ENCODE results near the gene FIGNL2. TPM values are rescaled to one million over a fixed set of nuclear protein-coding genes. Genes with fewer than 3 reads are reported as not detected.
A peak's percentile ranks its signal among the peaks of the same experiment; 100 is the strongest.

The FIGNL2 gene
- total and polyA plus RNA-seq, 2 experiments from 2014 or later = 1.1 to 5.2 TPM

- H3K4me3 ChIP-seq = no peak overlapping the region
- H4K20me1 ChIP-seq (replicated peaks; ENCODE audit: insufficient read depth) = peaks cover 4% of the 10 kb centered on the region; the same call in 1 of the 2 replicates
- Mint-ChIP-seq H3K36me3 (ENCODE audit: low read depth) (no peaks in the 10 kb centered on the region; the same call in 2 of the 3 replicates), H3K4me3 (no peak overlapping the region), H3K9me3 (no peaks in the 10 kb centered on the region; the same call in 1 of the 3 replicates), H3K27me3 (ENCODE audit: insufficient read depth, low read depth, poor library complexity) (peaks cover 30% of the 10 kb centered on the region), H3K27ac (no peak overlapping the region), H3K4me1 (peaks cover 62% of the 10 kb centered on the region)
- peaks cover 19% of the 10 kb centered on the region; the same call in 1 of the 2 replicates for H3K27me3 ChIP-seq (ENCODE audit: insufficient read depth)
- peak overlapping the region; percentile 10; the same call in 1 of the 2 replicates for H3K4me2 ChIP-seq
- H3F3A ChIP-seq (replicated peaks; ENCODE audit: low read depth) = 0 out of 2 replicates have a peak, but pooled peaks cover 3% of the 10 kb centered on the region
- H2AFZ ChIP-seq = no peak overlapping the region
- ATAC-seq = no peak; the same call in 2 of the 3 replicates
- TF ChIP-seq EZH2phosphoT487 (IDR thresholded peaks at IDR 0.05; ENCODE audit: unreplicated experiment) (no peak), ZNF331 (CRISPR knock-in tag; IDR thresholded peaks at IDR 0.05; ENCODE audit: low read depth) (no peak), NANOG (IDR thresholded peaks at IDR 0.05; ENCODE audit: borderline replicate concordance) (no peak)
- no peak overlapping the region for H3K27ac ChIP-seq (ENCODE audit: low read depth)
- H3K36me3 ChIP-seq (ENCODE audit: insufficient read depth) = no peaks in the 10 kb centered on the region
- H3K9me2 ChIP-seq (ENCODE audit: insufficient read depth) = no peaks in the 10 kb centered on the region
- H3K79me2 ChIP-seq (replicated peaks; ENCODE audit: insufficient read depth) = no peaks in the 10 kb centered on the region
- H3K4me1 ChIP-seq (ENCODE audit: insufficient read depth) = peaks cover 43% of the 10 kb centered on the region
- DNase-seq (ENCODE audit: low spot score) = no peak
These were observed 6.8 kb downstream of the FIGNL2 start for GRCh38 chr12:51841727-51842126.

GRCh38 chr12:51840966-51841365 is 7.6 kb downstream of the FIGNL2 start:
- Histone ChIP-seq H4K20me1 (replicated peaks; ENCODE audit: insufficient read depth) (peaks cover 1% of the 10 kb centered on the region; the same call in 1 of the 2 replicates), H3K4me2 (no peak overlapping the region), H3K9me2 (ENCODE audit: insufficient read depth) (no peaks in the 10 kb centered on the region), H3F3A (replicated peaks; ENCODE audit: low read depth) (0 out of 2 replicates have a peak, but pooled peaks cover under 1% of the 10 kb centered on the region), H3K4me3 (no peak overlapping the region), H3K27ac (ENCODE audit: low read depth) (no peak overlapping the region), H2AFZ (no peak overlapping the region), H3K79me2 (replicated peaks; ENCODE audit: insufficient read depth) (no peaks in the 10 kb centered on the region), H3K27me3 (ENCODE audit: insufficient read depth) (peaks cover 11% of the 10 kb centered on the region; the same call in 1 of the 2 replicates), H3K4me1 (ENCODE audit: insufficient read depth) (peaks cover 43% of the 10 kb centered on the region), H3K36me3 (ENCODE audit: insufficient read depth) (no peaks in the 10 kb centered on the region)
- H3K4me3 Mint-ChIP-seq = no peak overlapping the region
- DNase-seq (ENCODE audit: low spot score) (no peak), ATAC-seq (no peak)
- H3K27me3 Mint-ChIP-seq (ENCODE audit: insufficient read depth, low read depth, poor library complexity) = peaks cover 24% of the 10 kb centered on the region
- H3K4me1 Mint-ChIP-seq = peaks cover 63% of the 10 kb centered on the region
- H3K36me3 Mint-ChIP-seq (ENCODE audit: low read depth) = no peaks in the 10 kb centered on the region; the same call in 2 of the 3 replicates
- no peak overlapping the region for H3K27ac Mint-ChIP-seq
- H3K9me3 Mint-ChIP-seq = no peaks in the 10 kb centered on the region; the same call in 1 of the 3 replicates
- no peak for TF ChIP-seq REST (IDR thresholded peaks at IDR 0.05; ENCODE audit: unreplicated experiment)
- no peak for TF ChIP-seq ZNF114 (CRISPR knock-in tag; IDR thresholded peaks at IDR 0.05)
- TF ChIP-seq POLR2AphosphoS5 (IDR thresholded peaks at IDR 0.05; ENCODE audit: low read depth) = no peak
- TF ChIP-seq ETS1 (IDR thresholded peaks at IDR 0.05) = no peak
- no peak for TF ChIP-seq NANOG (IDR thresholded peaks at IDR 0.05; ENCODE audit: borderline replicate concordance)
- no peak for TF ChIP-seq JUNB (IDR thresholded peaks at IDR 0.05; ENCODE audit: unreplicated experiment)
- no peak for TF ChIP-seq EZH2phosphoT487 (IDR thresholded peaks at IDR 0.05; ENCODE audit: unreplicated experiment)
- TF ChIP-seq CREB1 (CRISPR knock-in tag; IDR thresholded peaks at IDR 0.05; ENCODE audit: low read depth) = no peak
- TF ChIP-seq CTCF (conservative IDR thresholded peaks at IDR 0.05; ENCODE audit: low read depth in 2 of 2) = no peak
- no peak for TF ChIP-seq ZNF331 (CRISPR knock-in tag; IDR thresholded peaks at IDR 0.05; ENCODE audit: low read depth)
- TF ChIP-seq STAT1 (IDR thresholded peaks at IDR 0.05; ENCODE audit: unreplicated experiment) = no peak
